Hematopoietic multipotent progenitor cell (in vitro differentiated cells): ENCODE measurements around the gene POMP. TPM values are rescaled to one million over a fixed set of nuclear protein-coding genes. Genes with fewer than 3 reads are reported as not detected.
"Not testable (repeated sequence)": the region's sequence is repeated elsewhere in the genome, so short reads cannot be mapped to it uniquely, and the experiment has no call there.

Experiments
- DNase-seq, 3 donors: peaks; one replicate each; pipeline ENCODE4 v3.0.0-alpha.2; 2011 to 2015; ENCODE audit warnings: low read depth in 2 of 3, low spot score in 2 of 3
- total RNA-seq: library from RNA; depleted of rRNA; stranded (reverse); fragments of >200 nt; gene quantifications from one replicate; pipeline ENCODE4 v1.2.3, GENCODE V29; 2012

Gene POMP
- total RNA-seq, 1 donor: 7.0 TPM

- not testable (repeated sequence) for DNase-seq
Measured at GRCh38 chr13:28693605-28694491, 34.9 kb downstream of the POMP start.

GRCh38 chr13:28697441-28697840 is 38.5 kb downstream of the POMP start:
- no peak for DNase-seq

GRCh38 chr13:28699246-28699645 is 40.3 kb downstream of the POMP start:
- DNase-seq: no peak

DNA sequence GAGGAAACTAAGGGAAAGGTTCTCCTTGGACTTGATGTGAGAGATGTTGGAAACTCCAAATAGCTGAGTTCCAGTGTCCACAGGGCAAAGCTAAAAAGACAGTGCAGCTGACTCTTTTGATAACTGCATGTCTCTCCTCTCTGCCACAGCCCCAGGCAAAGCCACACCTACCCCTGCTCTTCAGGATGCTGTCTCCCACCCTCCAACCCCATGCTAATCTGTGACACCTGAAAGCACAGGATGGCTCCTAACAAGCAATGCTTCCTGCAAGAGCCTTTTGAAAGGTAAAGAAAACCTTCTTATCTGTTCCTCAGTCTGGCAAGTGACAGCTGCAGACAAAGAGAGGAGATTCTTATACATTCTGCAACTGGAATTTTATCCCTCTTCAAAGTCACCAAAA is 45.4 kb downstream of the POMP start:
- no peak for DNase-seq

- no peak for DNase-seq
Measured at GRCh38 chr13:28704919-28705318, 46.0 kb downstream of the POMP start.

DNA sequence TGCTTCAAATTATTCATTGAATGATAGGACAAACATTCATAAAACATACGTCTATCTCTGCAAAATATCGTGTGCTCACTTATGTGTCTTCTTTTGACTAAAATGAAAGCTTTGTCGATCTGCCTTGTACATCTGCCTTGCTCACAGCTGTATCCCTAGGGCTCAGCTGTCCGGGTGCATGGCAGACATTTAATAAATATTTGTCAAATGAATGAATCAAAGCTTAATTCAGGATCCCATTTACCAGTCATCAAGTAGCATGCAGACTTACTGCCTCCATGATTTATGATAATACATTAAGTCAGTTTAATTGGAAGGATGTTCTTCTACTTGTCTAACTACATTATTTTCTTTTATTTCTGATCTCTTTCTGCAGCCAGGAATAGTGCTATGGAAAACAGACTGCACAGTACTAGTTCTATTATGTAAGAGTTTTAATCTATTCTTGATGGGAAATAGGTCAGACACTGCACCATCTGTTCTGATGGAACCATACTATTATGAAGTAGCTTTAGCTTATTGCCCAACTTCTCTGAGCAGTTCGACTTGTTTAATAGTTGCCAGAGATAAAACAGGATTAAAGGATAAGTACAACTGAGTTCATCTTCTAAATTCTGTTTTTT is 46.6 kb downstream of the POMP start:
- no peak for DNase-seq

GRCh38 chr13:28707629-28708427 is 48.9 kb downstream of the POMP start:
- DNase-seq: peak in 2 of 3 donors; percentile 56 to 75

- DNase-seq: no peak
Measured at GRCh38 chr13:28710161-28710560, 51.2 kb downstream of the POMP start.

DNA sequence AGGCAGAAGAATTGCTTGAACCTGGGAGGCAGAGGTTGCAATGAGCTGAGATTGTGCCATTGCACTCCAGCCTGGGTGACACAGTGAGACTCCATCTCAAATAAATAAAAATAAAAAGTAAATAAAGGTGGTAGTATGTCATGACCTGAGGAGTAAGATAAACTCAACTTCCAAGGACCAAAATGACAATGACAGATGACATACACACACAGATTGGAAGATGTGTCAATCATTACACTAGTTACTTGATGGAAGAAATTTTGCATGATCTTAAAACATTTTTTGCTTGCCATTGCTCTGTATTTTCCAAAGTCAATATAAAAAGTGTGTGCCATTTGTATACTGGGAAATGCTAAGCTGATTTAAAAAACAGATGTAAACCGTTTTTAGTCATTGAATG is 55.7 kb downstream of the POMP start:
- DNase-seq: no peak

- DNase-seq: no peak
Measured at GRCh38 chr13:28716511-28716910, 57.6 kb downstream of the POMP start.

DNA sequence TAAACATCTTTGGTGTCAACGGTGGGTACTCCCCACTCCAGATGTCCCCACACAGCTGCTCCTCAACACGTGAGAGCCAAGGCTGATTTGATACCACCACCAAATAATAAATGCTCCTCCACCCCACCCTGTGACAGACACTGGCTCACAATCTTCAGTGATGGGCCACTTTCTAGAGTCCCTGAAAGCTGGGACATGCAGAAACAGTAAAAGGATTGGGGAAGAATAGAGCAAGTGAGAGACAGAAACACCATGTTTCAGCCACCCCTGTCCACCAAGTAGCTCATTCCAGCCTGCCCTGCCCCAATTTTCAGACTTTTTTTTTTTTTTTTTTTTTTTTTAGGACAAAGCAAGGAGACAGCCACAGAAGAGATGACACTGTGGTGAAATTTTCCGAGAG is 58.2 kb downstream of the POMP start:
- no peak for DNase-seq

DNA sequence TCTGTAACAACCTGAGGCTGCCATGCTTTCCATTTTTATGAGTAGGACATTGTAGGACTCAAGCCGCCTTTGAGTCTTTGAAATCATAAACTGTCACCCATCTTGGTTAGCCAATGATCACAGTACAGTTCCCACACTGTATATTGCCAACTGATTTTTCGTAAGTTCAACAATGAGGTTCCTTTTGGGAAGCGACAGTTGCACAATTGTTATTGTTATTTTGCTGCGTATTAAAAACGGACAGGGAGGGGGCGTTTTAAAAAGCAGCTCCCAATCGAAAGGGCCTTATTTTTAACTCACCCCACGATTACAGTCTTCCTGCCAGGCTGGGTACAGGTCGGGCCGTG is 59.2 kb downstream of the POMP start:
- peak in 1 of 3 donors; percentile 43 for DNase-seq

GRCh38 chr13:28718543-28719226 is 59.8 kb downstream of the POMP start, which contains the start of gene SLC46A3:
SLC46A3 (minus strand) TSS chr13:28718970; CDS start chr13:28717998, 972 bp downstream.
- DNase-seq: peak; percentile 89 to 97 (median 96)

GRCh38 chr13:28719227-28720055 is 60.5 kb downstream of the POMP start:
- no peak for DNase-seq

DNA sequence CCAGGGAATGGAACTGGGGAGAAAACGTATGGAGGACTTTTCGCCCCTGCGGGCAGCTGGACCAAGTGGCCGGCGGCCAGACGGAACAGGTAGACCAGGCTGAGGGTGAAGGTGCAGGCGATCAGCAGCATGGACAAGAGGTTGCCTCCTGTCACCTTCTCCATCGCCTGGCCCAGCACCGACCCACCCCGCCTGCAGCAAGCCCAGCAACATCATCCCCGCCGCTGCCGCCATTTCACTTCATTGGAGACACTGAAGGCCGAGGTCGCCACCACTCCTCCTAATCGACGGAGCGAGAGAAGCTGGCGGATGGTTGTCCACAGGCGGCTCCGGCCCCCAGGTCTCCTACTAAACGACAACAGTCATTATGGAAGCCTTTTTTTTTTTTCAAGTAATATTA is 64.9 kb downstream of the POMP start:
- DNase-seq: no peak

- no peak for DNase-seq
Measured at GRCh38 chr13:28725046-28725610, 66.2 kb downstream of the POMP start.
